BLaER1 (cell line): ENCODE data around the gene B3GALT5.

ENCODE experiments used
- H3K27ac ChIP-seq: shearing (Covaris generic); formaldehyde crosslinking; 2 replicates; pipeline ENCODE4 v1.8.1; 2022
- H3K27me3 ChIP-seq: shearing (Covaris generic); formaldehyde crosslinking; 2 replicates; pipeline ENCODE4 v1.8.1; 2022
- H3K36me3 ChIP-seq: shearing (Covaris generic); formaldehyde crosslinking; 2 replicates; pipeline ENCODE4 v1.8.1; 2022
- H3K4me1 ChIP-seq: shearing (Covaris generic); formaldehyde crosslinking; 2 replicates; pipeline ENCODE4 v1.8.1; 2022
- H3K4me2 ChIP-seq: shearing (Covaris generic); formaldehyde crosslinking; 2 replicates; pipeline ENCODE4 v1.8.1; 2022
- H3K4me3 ChIP-seq: shearing (Covaris generic); formaldehyde crosslinking; 2 replicates; pipeline ENCODE4 v1.8.1; 2022
- H3K9ac ChIP-seq: shearing (Covaris generic); formaldehyde crosslinking; 2 replicates; pipeline ENCODE4 v1.8.1; 2022
- H3K9me3 ChIP-seq: shearing (Covaris generic); formaldehyde crosslinking; 2 replicates; pipeline ENCODE4 v1.8.1; 2022
- H4K20me1 ChIP-seq: shearing (Covaris generic); formaldehyde crosslinking; 2 replicates; pipeline ENCODE4 v1.8.1; 2022
- Cebpa-rat ChIP-seq: shearing (Covaris generic); IDR thresholded peaks from 2 replicates; pipeline ENCODE4 v1.8.1; 2022

The B3GALT5 gene

DNA sequence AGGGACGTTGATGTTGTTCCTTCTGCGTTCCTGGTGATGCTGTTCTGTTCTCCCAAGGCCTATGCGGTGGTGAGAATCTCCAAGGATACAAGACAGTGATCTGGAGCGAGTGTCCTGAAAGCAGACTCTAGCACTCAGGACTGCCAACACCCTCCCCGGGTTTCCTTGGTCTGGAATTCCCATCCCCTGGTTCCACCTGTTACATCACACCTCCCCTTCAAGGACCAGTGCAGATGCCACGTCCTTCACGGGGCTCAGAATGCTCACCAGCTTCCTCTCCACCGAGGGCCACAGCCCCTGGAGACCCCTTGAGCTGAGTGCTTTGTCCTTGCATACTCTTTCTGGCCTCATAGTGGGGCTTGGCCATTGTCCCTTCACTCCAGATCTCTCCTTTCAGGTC is 43.5 kb downstream of the B3GALT5 start:
- no peak overlapping the region for H3K9ac ChIP-seq
- H3K4me2 ChIP-seq: no peak overlapping the region
- H3K4me1 ChIP-seq: no peaks in the 10 kb centered on the region
- peaks cover 5% of the 10 kb centered on the region for H3K9me3 ChIP-seq
- no peaks in the 10 kb centered on the region for H3K36me3 ChIP-seq
- H3K4me3 ChIP-seq: no peak overlapping the region
- no peaks in the 10 kb centered on the region for H4K20me1 ChIP-seq
- no peaks in the 10 kb centered on the region for H3K27me3 ChIP-seq
- no peak for TF ChIP-seq Cebpa-rat
- no peak overlapping the region for H3K27ac ChIP-seq

DNA sequence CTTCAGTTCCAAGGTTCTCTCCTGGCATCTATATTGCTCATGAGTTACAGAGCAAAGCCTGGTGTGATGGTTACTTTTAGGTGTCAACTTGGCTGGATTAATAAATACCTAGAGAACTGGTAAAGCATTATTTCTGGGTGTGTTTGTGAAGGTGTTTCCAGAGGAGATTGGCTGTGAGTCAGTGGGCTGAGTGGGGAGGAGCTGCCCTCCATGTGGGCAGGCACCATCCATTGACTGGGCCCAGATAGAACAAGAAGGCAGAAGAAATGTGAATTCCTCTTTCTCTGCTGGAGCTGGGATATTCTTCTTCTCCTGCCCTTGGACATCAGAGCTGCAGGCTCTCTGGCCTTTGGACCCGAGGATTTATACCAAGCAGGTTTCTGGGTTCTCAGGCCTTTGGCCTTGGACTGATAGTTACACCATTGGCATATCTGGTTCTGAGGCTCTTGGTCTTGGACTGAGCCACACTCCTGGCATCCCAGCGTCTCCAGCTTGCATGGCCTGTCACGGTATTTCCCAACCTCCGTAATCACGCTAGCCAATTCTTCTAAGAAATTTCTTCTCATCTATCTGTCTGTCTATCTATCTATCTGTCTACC is 44.5 kb downstream of the B3GALT5 start:
- Histone ChIP-seq H3K4me1 (no peaks in the 10 kb centered on the region), H4K20me1 (no peaks in the 10 kb centered on the region), H3K36me3 (no peaks in the 10 kb centered on the region), H3K4me2 (no peak overlapping the region), H3K27ac (no peak overlapping the region), H3K9ac (no peak overlapping the region), H3K4me3 (no peak overlapping the region), H3K27me3 (no peaks in the 10 kb centered on the region), H3K9me3 (peaks cover 5% of the 10 kb centered on the region)
- no peak for TF ChIP-seq Cebpa-rat

- Histone ChIP-seq H3K9me3 (peaks cover 5% of the 10 kb centered on the region), H3K4me3 (no peak overlapping the region), H3K4me1 (no peaks in the 10 kb centered on the region), H3K36me3 (no peaks in the 10 kb centered on the region), H3K9ac (no peak overlapping the region), H3K4me2 (no peak overlapping the region), H4K20me1 (no peaks in the 10 kb centered on the region), H3K27ac (no peak overlapping the region), H3K27me3 (no peaks in the 10 kb centered on the region)
- TF ChIP-seq Cebpa-rat: no peak
Observed at GRCh38 chr21:39658066-39658465, 45.3 kb downstream of the B3GALT5 start.

- H3K27me3 ChIP-seq: no peaks in the 10 kb centered on the region
- no peak overlapping the region for H3K9ac ChIP-seq
- no peak overlapping the region for H3K4me2 ChIP-seq
- no peaks in the 10 kb centered on the region for H3K36me3 ChIP-seq
- H4K20me1 ChIP-seq: no peaks in the 10 kb centered on the region
- H3K9me3 ChIP-seq: no peaks in the 10 kb centered on the region
- H3K4me1 ChIP-seq: no peaks in the 10 kb centered on the region
- no peak for TF ChIP-seq Cebpa-rat
- H3K4me3 ChIP-seq: no peak overlapping the region
- no peak overlapping the region for H3K27ac ChIP-seq
Observed at GRCh38 chr21:39659070-39659815, 46.5 kb downstream of the B3GALT5 start.

GRCh38 chr21:39660191-39660980 is 47.6 kb downstream of the B3GALT5 start:
- Histone ChIP-seq H3K4me3 (no peak overlapping the region), H3K36me3 (no peaks in the 10 kb centered on the region), H3K9me3 (no peaks in the 10 kb centered on the region), H3K4me1 (no peaks in the 10 kb centered on the region), H3K4me2 (no peak overlapping the region), H3K9ac (no peak overlapping the region), H3K27me3 (no peaks in the 10 kb centered on the region), H4K20me1 (no peaks in the 10 kb centered on the region), H3K27ac (no peak overlapping the region)
- TF ChIP-seq Cebpa-rat: no peak

DNA sequence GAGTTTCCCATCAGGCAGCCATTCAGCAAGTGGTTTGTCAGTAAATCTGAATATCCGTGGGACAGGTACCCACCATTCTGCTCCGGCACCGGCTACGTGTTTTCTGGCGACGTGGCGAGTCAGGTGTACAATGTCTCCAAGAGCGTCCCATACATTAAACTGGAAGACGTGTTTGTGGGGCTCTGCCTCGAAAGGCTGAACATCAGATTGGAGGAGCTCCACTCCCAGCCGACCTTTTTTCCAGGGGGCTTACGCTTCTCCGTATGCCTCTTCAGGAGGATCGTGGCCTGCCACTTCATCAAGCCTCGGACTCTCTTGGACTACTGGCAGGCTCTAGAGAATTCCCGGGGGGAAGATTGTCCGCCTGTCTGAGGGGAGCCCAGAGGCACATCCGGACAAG is 48.4 kb downstream of the B3GALT5 start:
- Histone ChIP-seq H3K4me2 (no peak overlapping the region), H3K27ac (no peak overlapping the region), H3K4me3 (no peak overlapping the region), H3K27me3 (no peaks in the 10 kb centered on the region), H4K20me1 (no peaks in the 10 kb centered on the region), H3K9me3 (no peaks in the 10 kb centered on the region), H3K36me3 (no peaks in the 10 kb centered on the region), H3K9ac (no peak overlapping the region), H3K4me1 (no peaks in the 10 kb centered on the region)
- TF ChIP-seq Cebpa-rat: no peak

DNA sequence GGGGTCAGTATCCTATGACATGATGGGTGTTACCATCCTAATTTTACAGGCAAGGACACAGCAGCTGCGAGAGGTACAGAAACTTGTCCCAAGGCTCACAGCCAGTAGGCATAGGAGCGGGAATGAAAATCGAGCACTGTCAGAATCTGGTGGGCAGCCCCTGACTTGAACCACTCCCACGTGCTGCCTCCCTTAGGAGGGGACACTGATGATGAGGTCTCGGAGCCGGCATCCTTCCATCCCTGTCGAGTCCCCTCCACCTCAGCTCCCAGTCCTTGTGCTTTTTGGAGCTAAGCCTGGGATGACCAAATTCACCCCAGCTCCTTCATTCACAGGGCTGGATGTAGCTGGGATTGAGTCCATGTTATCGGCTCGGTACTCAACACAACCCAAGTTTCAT is 49.0 kb downstream of the B3GALT5 start:
- Histone ChIP-seq H3K27me3 (no peaks in the 10 kb centered on the region), H3K9ac (no peak overlapping the region), H3K4me2 (no peak overlapping the region), H3K9me3 (no peaks in the 10 kb centered on the region), H3K36me3 (no peaks in the 10 kb centered on the region), H4K20me1 (no peaks in the 10 kb centered on the region), H3K4me3 (no peak overlapping the region), H3K27ac (no peak overlapping the region), H3K4me1 (no peaks in the 10 kb centered on the region)
- TF ChIP-seq Cebpa-rat: no peak

- Histone ChIP-seq H3K36me3 (no peaks in the 10 kb centered on the region), H3K9ac (no peak overlapping the region), H3K9me3 (no peaks in the 10 kb centered on the region), H3K4me3 (no peak overlapping the region), H3K27me3 (no peaks in the 10 kb centered on the region), H3K4me2 (no peak overlapping the region), H3K4me1 (no peaks in the 10 kb centered on the region), H3K27ac (no peak overlapping the region), H4K20me1 (no peaks in the 10 kb centered on the region)
- no peak for TF ChIP-seq Cebpa-rat
Observed at GRCh38 chr21:39662411-39662953, 49.7 kb downstream of the B3GALT5 start.

DNA sequence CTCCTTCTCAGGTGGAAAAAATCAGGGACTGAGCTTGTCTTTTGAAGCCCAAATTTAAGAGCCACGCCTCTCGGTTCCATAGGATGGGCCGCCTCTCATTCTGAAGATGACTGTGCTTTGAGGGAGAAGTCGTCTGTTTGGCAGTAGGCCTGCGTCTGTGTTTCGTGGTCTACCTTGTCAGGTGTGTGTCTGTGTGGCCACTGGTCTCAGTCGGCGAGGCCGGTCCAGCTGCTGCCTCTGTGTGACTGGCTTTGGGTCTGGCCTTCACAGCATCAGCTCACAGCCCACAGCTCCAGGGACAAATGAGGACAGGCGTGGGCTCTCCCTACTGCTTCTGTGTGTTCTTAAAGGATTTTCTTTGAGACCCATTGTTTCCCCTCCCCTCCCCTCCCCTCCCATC is 50.3 kb downstream of the B3GALT5 start:
- Histone ChIP-seq H3K27ac (no peak overlapping the region), H3K4me2 (no peak overlapping the region), H3K27me3 (no peaks in the 10 kb centered on the region), H3K9ac (no peak overlapping the region), H3K36me3 (no peaks in the 10 kb centered on the region), H3K4me3 (no peak overlapping the region), H4K20me1 (no peaks in the 10 kb centered on the region), H3K4me1 (no peaks in the 10 kb centered on the region), H3K9me3 (no peaks in the 10 kb centered on the region)
- no peak for TF ChIP-seq Cebpa-rat
